ENCODE results near the gene TSC1.

GRCh38 chr9:132973713-132974112 is 29.3 kb upstream of the TSC1 start:
- TF ChIP-seq CTCF (IDR thresholded peaks at IDR 0.05) (no peak), POLR2A (IDR thresholded peaks at IDR 0.05; ENCODE audit: low read length) (no peak), ESRRA (IDR thresholded peaks at IDR 0.05; ENCODE audit: borderline replicate concordance, low read length) (no peak), HOXA7 (CRISPR knock-in tag; IDR thresholded peaks at IDR 0.05) (no peak), ELK1 (IDR thresholded peaks at IDR 0.05; ENCODE audit: low read depth, low read length) (no peak), PBX3 (IDR thresholded peaks at IDR 0.05) (no peak), EP300 (IDR thresholded peaks at IDR 0.05) (no peak), RNF2 (IDR thresholded peaks at IDR 0.05; ENCODE audit: borderline replicate concordance, low read depth) (no peak), NPAS2 (CRISPR knock-in tag; IDR thresholded peaks at IDR 0.05; ENCODE audit: borderline replicate concordance) (no peak), JUNB (IDR thresholded peaks at IDR 0.05) (no peak)
